Kasumi-1 (cell line): ENCODE measurements around the gene TMEM234.
A peak's percentile ranks its signal among the peaks of the same experiment; 100 is the strongest.

Experiments
- DNase-seq, 2 experiments: peaks; one replicate each; lab custom pipeline; 2025; lab: John Stamatoyannopoulos, UW

TMEM234 gene

DNA sequence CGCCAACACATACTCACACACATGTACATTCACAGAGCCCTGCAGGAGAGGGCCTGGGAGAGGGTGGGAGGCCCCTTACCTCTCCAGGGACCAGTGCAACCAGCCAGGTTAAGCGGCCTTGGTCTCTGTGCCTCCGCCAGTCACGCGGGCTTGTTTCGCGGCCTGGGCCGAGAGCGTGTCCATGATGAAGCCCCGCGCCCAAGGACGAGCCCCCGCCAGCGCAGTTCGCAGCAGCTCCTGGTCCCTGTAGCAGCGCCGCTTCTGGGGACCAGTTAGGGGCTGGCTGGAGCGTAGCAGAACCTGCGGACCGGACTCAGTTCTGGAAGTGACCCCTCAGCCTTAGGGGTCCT, 17.6 kb upstream of the TMEM234 start:
- no peak for DNase-seq

GRCh38 chr1:32239337-32239736, 17.2 kb upstream of the TMEM234 start:
- no peak for DNase-seq

DNA sequence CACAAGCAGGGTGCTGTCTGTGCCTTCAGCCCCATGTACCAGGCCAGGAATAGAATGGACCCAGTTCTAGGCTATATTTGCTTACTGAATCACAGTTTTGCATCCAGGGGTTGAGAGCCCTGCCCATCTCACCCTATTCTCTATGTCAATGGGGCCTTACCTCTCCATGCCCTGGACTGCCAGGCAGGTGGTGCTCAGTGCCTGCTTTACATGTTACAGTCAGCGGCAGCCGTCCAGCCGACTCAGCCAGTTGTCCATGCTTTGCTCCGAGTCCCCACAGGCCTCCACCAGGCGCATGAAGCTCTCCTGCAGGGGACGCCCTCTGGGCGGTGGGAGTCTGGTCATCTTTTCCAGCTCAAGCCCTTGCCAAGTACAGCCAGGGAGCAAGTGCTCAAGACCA, 12.6 kb upstream of the TMEM234 start:
- DNase-seq, result no peak

- DNase-seq, result no peak
Measured at GRCh38 chr1:32232558-32233304, 10.6 kb upstream of the TMEM234 start.

- no peak for DNase-seq
Measured at GRCh38 chr1:32231843-32232432, 9.8 kb upstream of the TMEM234 start.

DNA sequence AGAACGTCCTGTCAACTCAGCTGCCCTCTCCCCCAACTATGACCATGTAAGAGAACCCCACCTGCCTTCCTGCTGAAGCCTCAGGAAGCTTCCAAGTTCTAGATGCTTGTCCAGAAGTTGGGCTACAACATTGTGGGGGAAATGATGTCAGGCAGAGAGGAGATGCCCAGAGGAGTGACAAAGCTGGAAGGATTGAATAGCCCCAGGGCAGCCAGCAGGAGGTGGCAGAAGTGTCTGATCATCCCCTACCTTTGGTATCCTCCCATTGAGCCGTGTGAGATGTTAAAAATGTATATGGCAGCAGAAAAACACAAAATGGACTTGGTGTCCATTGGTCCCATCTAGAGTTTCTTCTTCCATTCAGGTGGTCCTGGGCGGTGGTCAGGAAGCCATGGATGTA, 6.6 kb upstream of the TMEM234 start:
- DNase-seq, result no peak

DNA sequence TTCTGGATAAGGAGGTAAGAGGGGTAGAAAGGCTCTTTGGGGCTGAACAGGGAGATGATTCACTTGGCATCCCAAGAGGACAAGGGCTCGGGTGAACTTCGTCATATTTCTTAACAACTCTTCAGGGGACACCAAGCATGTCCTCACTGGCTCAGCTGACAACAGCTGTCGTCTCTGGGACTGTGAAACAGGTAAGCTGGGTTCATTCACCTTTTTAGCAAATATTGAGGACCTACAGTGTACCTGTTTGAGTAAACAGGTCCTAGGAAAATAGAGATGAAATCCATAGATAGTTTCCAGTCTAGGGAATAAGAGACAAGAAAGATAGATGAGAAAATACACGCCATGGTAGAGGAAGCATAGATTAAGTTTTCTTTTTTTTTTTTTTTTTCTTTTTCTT, 2.1 kb upstream of the TMEM234 start:
- DNase-seq, result no peak

DNA sequence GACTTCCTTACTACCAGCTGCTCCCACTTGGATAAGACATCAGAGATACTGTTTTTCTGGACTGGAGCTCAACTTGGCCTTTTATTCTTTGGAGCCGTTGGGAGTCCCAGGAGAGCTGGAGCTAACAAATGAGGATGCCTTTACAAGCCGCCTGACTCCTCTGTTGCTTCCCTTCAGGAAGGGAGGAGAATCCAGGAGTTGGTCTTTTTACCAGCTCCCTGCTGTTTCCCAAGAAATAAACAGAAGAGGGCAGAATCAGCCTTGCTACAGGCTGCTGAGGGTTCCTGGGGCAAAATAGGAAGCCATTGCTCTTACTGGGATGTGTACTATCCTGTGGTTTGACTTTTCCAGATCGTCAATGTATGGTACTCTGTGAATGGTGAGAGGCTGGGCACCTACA, 1.5 kb upstream of the TMEM234 start:
- no peak for DNase-seq

- no peak for DNase-seq
Measured at GRCh38 chr1:32221581-32221979, 573 bp downstream of the TMEM234 start.

- no peak for DNase-seq
Measured at GRCh38 chr1:32220746-32221580, 1.2 kb downstream of the TMEM234 start.

GRCh38 chr1:32219022-32219421, 3.1 kb downstream of the TMEM234 start:
- no peak for DNase-seq

DNA sequence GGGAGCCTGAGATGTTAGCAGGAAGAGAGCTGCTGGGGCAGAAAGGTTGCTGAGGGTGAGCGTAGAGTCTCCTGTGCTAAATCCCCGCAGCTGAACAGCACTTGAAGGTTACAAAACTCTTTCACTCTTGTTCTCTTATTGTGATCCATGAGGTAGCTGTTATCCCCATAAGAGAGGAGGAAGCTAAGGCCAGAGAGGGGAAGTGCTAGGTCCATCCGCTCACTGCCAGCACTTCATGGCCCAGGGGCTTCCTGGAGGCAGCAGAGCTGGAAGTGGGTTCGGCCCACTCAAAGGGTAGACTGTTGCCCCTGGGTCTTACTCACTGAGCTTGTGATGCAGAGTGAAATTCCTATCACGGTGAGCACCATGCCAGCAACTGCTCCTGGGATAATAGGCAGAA, 5.6 kb downstream of the TMEM234 start:
- DNase-seq, result no peak

GRCh38 chr1:32215629-32216480, 6.3 kb downstream of the TMEM234 start:
- peak; percentile 64 to 83 for DNase-seq

- DNase-seq, result no peak
Measured at GRCh38 chr1:32208891-32209328, 13.2 kb downstream of the TMEM234 start, which contains the start of gene DCDC2B. DCDC2B (plus strand) TSS chr1:32209089; CDS start chr1:32209094, 5 bp downstream.

- no peak for DNase-seq
Measured at GRCh38 chr1:32208469-32208868, 13.7 kb downstream of the TMEM234 start.

GRCh38 chr1:32205401-32206370, 16.5 kb downstream of the TMEM234 start, which contains the start of gene IQCC:
IQCC (plus strand) TSS chr1:32205671; CDS start chr1:32205682, 11 bp downstream.
- peak; percentile 69 to 70 for DNase-seq

GRCh38 chr1:32204943-32205361, 17.2 kb downstream of the TMEM234 start:
- no peak for DNase-seq

- peak; percentile 83 to 85 for DNase-seq
Measured at GRCh38 chr1:32201011-32201855, 20.9 kb downstream of the TMEM234 start.

DNA sequence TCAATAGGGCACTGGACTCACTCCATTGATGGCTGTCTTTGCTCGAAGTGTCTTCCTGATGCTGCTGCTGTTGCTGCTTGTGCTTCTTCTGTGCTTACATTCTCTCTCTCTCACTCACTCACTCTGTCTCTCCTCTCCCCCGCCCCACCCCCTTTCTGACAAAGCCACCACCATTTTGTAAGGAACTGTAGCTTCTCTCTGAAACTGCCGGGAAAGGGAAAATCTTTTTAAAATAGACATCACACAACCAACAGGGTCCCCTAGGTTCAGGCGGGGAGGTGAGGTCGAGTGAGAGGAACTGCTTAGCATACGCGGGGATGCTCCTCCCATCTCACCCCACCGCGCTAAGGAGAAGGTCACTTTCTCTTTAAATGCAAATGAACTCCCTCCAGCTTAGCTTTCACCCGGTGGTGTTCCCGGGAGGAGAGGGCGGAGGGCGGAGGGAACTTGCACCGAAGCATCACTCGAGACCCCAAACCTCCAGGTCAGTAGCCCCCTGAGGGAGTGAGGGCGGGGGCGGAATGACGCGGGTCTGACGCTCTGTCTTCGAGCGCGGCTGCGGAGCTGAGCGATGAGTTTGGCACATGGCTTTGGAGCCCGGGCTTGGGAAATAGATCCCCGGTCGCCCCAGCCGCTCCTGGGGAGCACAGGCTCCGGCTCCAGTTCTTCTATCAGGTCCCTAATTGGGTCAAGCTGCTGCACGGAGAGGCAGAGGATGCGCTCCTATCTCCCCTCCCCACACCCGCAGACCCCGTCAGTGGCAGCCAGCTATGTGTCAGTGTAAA, 21.7 kb downstream of the TMEM234 start, which contains the start of gene CCDC28B:
Gene CCDC28B, plus strand, starts transcription at position 370 of the 785 bp plus-strand sequence. CDS start 1,341 bp downstream, outside the sequence.
- DNase-seq, result peak; percentile 52 to 68
